GM12872 (cell line): ENCODE results near the gene OGFOD1.

Source experiments
- CTCF ChIP-seq: IDR thresholded peaks from 3 replicates; pipeline ENCODE4 v1.5.1; 2011; ENCODE audit warnings: low read depth, mild to moderate bottlenecking, low read length, moderate library complexity; ENCODE audit not compliant: insufficient read depth

The OGFOD1 gene

DNA sequence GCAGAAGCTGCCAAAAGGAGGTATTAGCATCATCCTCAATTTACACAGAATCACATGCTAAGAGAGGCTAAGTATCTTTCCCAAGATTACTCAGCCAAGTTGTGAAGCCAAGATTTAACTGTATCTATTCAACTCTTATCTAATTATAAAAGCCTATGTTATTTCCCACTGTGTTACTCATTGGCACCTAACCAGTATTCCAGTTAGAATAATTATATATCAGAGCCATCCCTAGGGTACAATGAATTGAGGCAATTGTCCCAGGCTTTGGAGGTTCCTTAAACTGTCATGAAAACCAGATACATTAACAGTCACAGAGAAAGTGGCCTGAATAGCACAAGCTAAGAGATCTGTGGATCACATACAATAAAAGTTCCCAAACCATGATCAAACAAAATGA, 15.1 kb upstream of the OGFOD1 start:
- TF ChIP-seq CTCF = no peak

DNA sequence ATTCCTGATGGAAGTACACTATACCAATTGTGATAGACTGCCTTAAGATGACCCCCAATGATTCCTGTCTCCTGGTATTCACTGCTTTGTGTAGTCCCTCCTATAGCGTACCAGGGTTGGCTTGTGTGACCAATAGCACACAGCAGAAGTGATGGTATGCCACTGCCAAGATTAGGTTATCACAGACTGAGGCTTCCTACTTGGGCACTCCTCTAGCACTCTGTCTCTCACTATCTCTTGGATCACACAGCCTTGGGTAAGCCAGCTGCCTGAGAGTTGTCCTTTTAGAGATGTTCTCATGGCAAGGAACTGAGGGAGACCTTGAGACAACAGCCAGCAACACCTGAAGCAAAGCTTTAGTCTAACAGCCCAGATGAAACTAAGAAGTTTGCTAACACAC, 13.3 kb upstream of the OGFOD1 start:
- TF ChIP-seq CTCF = no peak

- TF ChIP-seq CTCF = no peak
These were observed 4.1 kb upstream of the OGFOD1 start for GRCh38 chr16:56447286-56447685.

GRCh38 chr16:56448005-56448404, 3.3 kb upstream of the OGFOD1 start:
- no peak for TF ChIP-seq CTCF

GRCh38 chr16:56450275-56450985, 924 bp upstream of the OGFOD1 start:
- TF ChIP-seq CTCF = no peak

- no peak for TF ChIP-seq CTCF
These were observed 667 bp downstream of the OGFOD1 start for GRCh38 chr16:56451753-56452689.

GRCh38 chr16:56457927-56458470, 6.6 kb downstream of the OGFOD1 start:
- no peak for TF ChIP-seq CTCF
